ENCODE data around the gene EFR3B. TPM values are rescaled to one million over a fixed set of nuclear protein-coding genes. Genes with fewer than 3 reads are reported as not detected.

Gene EFR3B
- polyA plus RNA-seq, 1 of the 3 experiments (the other 2 are of a cell fraction) = 1.5 TPM

GRCh38 chr2:25049422-25049821 lies 7.5 kb downstream of the EFR3B start:
- Histone ChIP-seq H2AFZ (ENCODE audit: low read depth) (no peak overlapping the region), H3K9me3 (no peaks in the 10 kb centered on the region), H3K27me3 (ENCODE audit: insufficient read depth) (no peaks in the 10 kb centered on the region), H3K36me3 (replicated peaks in 1 of 2; ENCODE audit: control insufficient read depth in 1 of 2, insufficient read depth in 2 of 2, low read length in 1 of 2) (no peaks in the 10 kb centered on the region), H3K9me2 (no peaks in the 10 kb centered on the region), H3K4me3 (ENCODE audit: low read depth in 2 of 2, low read length in 1 of 2) (no peak overlapping the region), H3K79me2 (ENCODE audit: insufficient read depth) (peaks cover 5% of the 10 kb centered on the region; the same call in 1 of the 2 replicates), H3K27ac (ENCODE audit: low read depth in 2 of 2, low read length in 1 of 2) (no peak overlapping the region), H3K4me1 (ENCODE audit: control insufficient read depth in 1 of 2, insufficient read depth in 2 of 2, low read depth in 1 of 2, low read length in 1 of 2) (0 out of 4 replicates have a peak, but pooled peaks cover 0 to under 1% of the 10 kb centered on the region in 2 experiments), H3F3A (replicated peaks; ENCODE audit: insufficient read depth) (no peaks in the 10 kb centered on the region), H3K4me2 (no peak overlapping the region), H3K9ac (no peak overlapping the region), H4K20me1 (ENCODE audit: insufficient read depth) (peaks cover 3% of the 10 kb centered on the region; the same call in 1 of the 2 replicates)
- ChIA-PET POLR2A (no interaction called here), CTCF (interaction anchor here (1.1 to 3.0 kb wide), 3 partner anchors 15 to 179 kb away, joined by 4 to 9 read pairs (median 7); no protein-coding TSS in a partner anchor)
- DNase-seq = no peak
- TF ChIP-seq NFIC (IDR thresholded peaks at IDR 0.05; ENCODE audit: borderline replicate concordance) (no peak), TCF12 (IDR thresholded peaks at IDR 0.05) (no peak), EZH2phosphoT487 (IDR thresholded peaks at IDR 0.05; ENCODE audit: borderline replicate concordance, low read depth) (no peak), CHD2 (IDR thresholded peaks at IDR 0.05; ENCODE audit: low read length, partially characterized antibody) (no peak), GABPA (IDR thresholded peaks at IDR 0.05; ENCODE audit: low read depth) (no peak), MXI1 (IDR thresholded peaks at IDR 0.05; ENCODE audit: low read depth, low read length) (no peak), YY1 (IDR thresholded peaks at IDR 0.05; ENCODE audit: low read depth) (no peak), RFX5 (IDR thresholded peaks at IDR 0.05; ENCODE audit: low read length) (no peak), FOXM1 (IDR thresholded peaks at IDR 0.05; ENCODE audit: low read depth) (no peak), IRF3 (IDR thresholded peaks at IDR 0.05; ENCODE audit: low read depth, low read length) (no peak), MAX (IDR thresholded peaks at IDR 0.05; ENCODE audit: low read depth) (no peak), TAF1 (IDR thresholded peaks at IDR 0.05; ENCODE audit: borderline replicate concordance, low read depth, low read length) (no peak), NRF1 (IDR thresholded peaks at IDR 0.05; ENCODE audit: low read depth, low read length) (no peak), TEAD4 (IDR thresholded peaks at IDR 0.05; ENCODE audit: borderline replicate concordance, insufficient read depth) (no peak), RXRA (IDR thresholded peaks at IDR 0.05; ENCODE audit: borderline replicate concordance, low read depth) (no peak), FOSL2 (IDR thresholded peaks at IDR 0.05; ENCODE audit: borderline replicate concordance, low read depth) (no peak), RAD21 (IDR thresholded peaks at IDR 0.05; ENCODE audit: low read length) (no peak)
- WGBS (ENCODE audit: low lambda C conversion rate) = 96% methylated on average over 4 of the region's 4 CpGs

- Histone ChIP-seq H4K20me1 (ENCODE audit: insufficient read depth) (peaks cover 3% of the 10 kb centered on the region; the same call in 1 of the 2 replicates), H3K27ac (ENCODE audit: low read depth in 2 of 2, low read length in 1 of 2) (no peak overlapping the region), H3K4me3 (ENCODE audit: low read depth in 2 of 2, low read length in 1 of 2) (no peak overlapping the region), H3K27me3 (ENCODE audit: insufficient read depth) (no peaks in the 10 kb centered on the region), H3K9ac (no peak overlapping the region), H3K4me2 (no peak overlapping the region), H3K9me2 (no peaks in the 10 kb centered on the region), H2AFZ (ENCODE audit: low read depth) (no peak overlapping the region), H3F3A (replicated peaks; ENCODE audit: insufficient read depth) (no peaks in the 10 kb centered on the region), H3K4me1 (ENCODE audit: control insufficient read depth in 1 of 2, insufficient read depth in 2 of 2, low read depth in 1 of 2, low read length in 1 of 2) (no peaks in the 10 kb centered on the region), H3K79me2 (ENCODE audit: insufficient read depth) (peaks cover 5% of the 10 kb centered on the region; the same call in 1 of the 2 replicates), H3K9me3 (no peaks in the 10 kb centered on the region), H3K36me3 (replicated peaks in 1 of 2; ENCODE audit: control insufficient read depth in 1 of 2, insufficient read depth in 2 of 2, low read length in 1 of 2) (no peaks in the 10 kb centered on the region)
- CTCF ChIA-PET = interaction anchor here (1.0 to 3.2 kb wide), 6 partner anchors 9 to 179 kb away, joined by 3 to 12 read pairs (median 6); no protein-coding TSS in a partner anchor
- TF ChIP-seq SMC3 (IDR thresholded peaks at IDR 0.05; ENCODE audit: low read depth, low read length) (no peak), YY1 (IDR thresholded peaks at IDR 0.05; ENCODE audit: low read depth) (no peak)
- no peak for DNase-seq
- POLR2A ChIA-PET = no interaction called here
Observed at GRCh38 chr2:25050128-25050527, 8.3 kb downstream of the EFR3B start.

Measured in SK-N-SH (cell line).